ENCODE measurements around the gene TMEM270. TPM values are rescaled to one million over a fixed set of nuclear protein-coding genes. Genes with fewer than 3 reads are reported as not detected.

TMEM270 gene
- total RNA-seq = not detected
- polyA plus RNA-seq (ENCODE audit: insufficient read length in 6 of 6) = not detected
- long read RNA-seq, donor 1 = 0 reads
- long read RNA-seq, donor 2 = 0 reads
- long read RNA-seq, donor 3 = 0 reads
- long read RNA-seq, donor 4 = 0 reads
- long read RNA-seq, donor 5 = 0 reads
- long read RNA-seq, donor 6 = 0 reads
- long read RNA-seq, donor 7 = 0 reads
- long read RNA-seq, donor 8 = 0 reads
- long read RNA-seq, donor 9 = 0 reads
- long read RNA-seq, donor 10 = 0 reads
- long read RNA-seq, donor 11 = 0 reads
- long read RNA-seq, donor 12 = 0 reads

GRCh38 chr7:73860859-73861258 is at the start of gene TMEM270:
TMEM270 (plus strand) TSS chr7:73861159; CDS start chr7:73861195, 36 bp downstream.
- DNase-seq (peak in 1 of 4 donors; percentile 36), ATAC-seq (no peak)
- Histone ChIP-seq H3K4me3 (no peak within 1 kb of the TSS), H3K27ac (no peak within 1 kb of the TSS), H3K4me1 (peaks cover under 1% of the 10 kb centered on the region in 2 donors), H3K27me3 (peaks cover 0 to 8% of the 10 kb centered on the region in 2 donors), H3K9me3 (no peaks in the 10 kb centered on the region), H3K36me3 (no peaks in the 10 kb centered on the region)
- intact Hi-C loops (cut with DNase I) = loop anchor here in 1 of 2 donors (10.0 kb wide), 1 partner anchor 324 kb away; no protein-coding TSS in a partner anchor
- TF ChIP-seq CTCF (IDR thresholded peaks at IDR 0.05) = no peak

GRCh38 chr7:73811760-73812168 is 49.2 kb upstream of the TMEM270 start:
- peak in 2 of 4 donors; percentile 72 to 90 for DNase-seq
- peak; percentile 86 to 89 for TF ChIP-seq CTCF (IDR thresholded peaks at IDR 0.05)
- no peaks in the 10 kb centered on the region for H3K36me3 ChIP-seq

GRCh38 chr7:73812996-73813395 is 48.0 kb upstream of the TMEM270 start:
- TF ChIP-seq CTCF (IDR thresholded peaks at IDR 0.05) = no peak
- intact Hi-C loops (cut with DNase I) = loop anchor here in 1 of 2 donors (5.0 kb wide), 1 partner anchor 44 kb away; no protein-coding TSS in a partner anchor
- no peak overlapping the region for H3K27ac ChIP-seq
- H3K4me1 ChIP-seq = no peaks in the 10 kb centered on the region
- H3K27me3 ChIP-seq = no peaks in the 10 kb centered on the region
- no peak for DNase-seq
- no peak for ATAC-seq
- no peaks in the 10 kb centered on the region for H3K36me3 ChIP-seq
- no peak overlapping the region for H3K4me3 ChIP-seq
- no peaks in the 10 kb centered on the region for H3K9me3 ChIP-seq

More at GRCh38 chr7:73811760-73812168, 49.2 kb upstream of the TMEM270 start:
- no peaks in the 10 kb centered on the region for H3K9me3 ChIP-seq
- H3K27me3 ChIP-seq = no peaks in the 10 kb centered on the region
- ATAC-seq = peak; percentile 98
- no peak overlapping the region for H3K27ac ChIP-seq
- H3K4me1 ChIP-seq = no peaks in the 10 kb centered on the region
- intact Hi-C loops (cut with DNase I) = loop anchor here in 1 of 2 donors (5.0 kb wide), 1 partner anchor 46 kb away; no protein-coding TSS in a partner anchor
- H3K4me3 ChIP-seq = no peak overlapping the region

- H3K4me1 ChIP-seq = no peaks in the 10 kb centered on the region
- no peak overlapping the region for H3K4me3 ChIP-seq
- no peak for ATAC-seq
- H3K27me3 ChIP-seq = no peaks in the 10 kb centered on the region
- TF ChIP-seq CTCF (IDR thresholded peaks at IDR 0.05) = no peak
- peak in 2 of 4 donors; percentile 13 to 34 for DNase-seq
- intact Hi-C loops (cut with DNase I) = no loop called here
- no peak overlapping the region for H3K27ac ChIP-seq
- no peaks in the 10 kb centered on the region for H3K36me3 ChIP-seq
- H3K9me3 ChIP-seq = no peaks in the 10 kb centered on the region
These were observed 45.5 kb upstream of the TMEM270 start for GRCh38 chr7:73815436-73815835.

GRCh38 chr7:73817121-73817520 is 43.8 kb upstream of the TMEM270 start:
- no peak for ATAC-seq
- no peaks in the 10 kb centered on the region for H3K4me1 ChIP-seq
- TF ChIP-seq CTCF (IDR thresholded peaks at IDR 0.05) = no peak
- intact Hi-C loops (cut with DNase I) = no loop called here
- H3K27me3 ChIP-seq = no peaks in the 10 kb centered on the region
- H3K9me3 ChIP-seq = no peaks in the 10 kb centered on the region
- DNase-seq = peak in 2 of 4 donors; percentile 17 to 20
- no peak overlapping the region for H3K27ac ChIP-seq
- H3K4me3 ChIP-seq = no peak overlapping the region
- no peaks in the 10 kb centered on the region for H3K36me3 ChIP-seq

Measured in left lung (tissue), 14 donors.